Inflammatory macrophage (primary cell): ENCODE results near the gene TAF4.
"Not testable (repeated sequence)": the region's sequence is repeated elsewhere in the genome, so short reads cannot be mapped to it uniquely, and the experiment has no call there.

Experiments used
- DNase-seq, 2 donors: peaks; one replicate each; pipeline ENCODE4 v3.0.0-alpha.2; 2020 to 2022

TAF4 gene

DNA sequence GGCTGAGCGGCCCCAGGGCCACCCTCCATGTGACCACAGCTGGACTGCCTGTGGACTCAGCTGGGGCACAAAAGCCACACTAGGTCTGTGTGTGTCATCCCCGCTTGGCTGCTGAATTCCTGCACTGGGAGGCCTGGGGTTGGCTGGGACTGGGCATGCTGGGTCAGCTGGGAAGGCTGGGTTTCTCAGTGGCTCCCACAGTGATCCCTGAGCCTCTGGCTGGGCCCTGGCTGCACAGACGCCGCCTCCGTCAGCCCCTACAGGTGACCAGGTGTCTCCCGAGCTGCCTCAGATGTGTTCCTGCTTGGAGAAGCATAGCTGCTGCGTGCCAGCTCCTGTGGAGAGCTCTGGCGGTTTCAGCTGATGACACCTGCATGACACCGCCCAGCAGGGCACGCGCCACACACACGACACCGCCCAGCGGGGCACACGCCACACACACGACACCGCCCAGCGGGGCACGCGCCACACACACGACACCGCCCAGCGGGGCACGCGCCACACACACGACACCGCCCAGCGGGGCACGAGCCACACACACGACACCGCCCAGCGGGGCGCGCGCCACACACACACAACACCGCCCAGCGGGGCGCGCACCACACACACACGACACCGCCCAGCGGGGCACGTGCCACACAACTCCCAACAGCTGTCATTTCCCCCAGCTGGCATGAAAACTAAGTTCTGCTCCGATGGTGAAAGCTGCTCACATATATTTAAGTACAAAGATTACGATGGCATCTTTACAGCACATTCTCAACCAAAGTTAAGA is 88.8 kb downstream of the TAF4 start:
- no peak for DNase-seq

DNA sequence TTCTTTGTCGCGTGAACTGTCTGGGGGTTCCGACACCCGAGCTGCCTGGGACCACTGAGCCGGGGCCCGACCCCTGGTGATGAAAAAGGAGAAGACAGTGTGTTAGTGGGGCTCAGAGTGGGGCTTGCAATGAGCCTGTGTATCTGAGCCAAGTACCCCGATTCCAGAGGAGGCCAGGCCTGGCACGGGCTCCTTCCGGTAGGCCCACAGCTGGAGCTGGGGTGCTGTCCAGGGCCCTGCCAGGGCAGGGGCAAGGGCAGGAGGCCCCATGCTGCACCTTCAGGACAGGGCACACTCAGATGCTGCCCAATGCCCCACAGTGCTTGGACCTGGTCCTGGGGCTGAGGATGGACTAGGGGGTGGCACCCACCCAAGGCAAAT is 89.4 kb downstream of the TAF4 start:
- no peak for DNase-seq

DNA sequence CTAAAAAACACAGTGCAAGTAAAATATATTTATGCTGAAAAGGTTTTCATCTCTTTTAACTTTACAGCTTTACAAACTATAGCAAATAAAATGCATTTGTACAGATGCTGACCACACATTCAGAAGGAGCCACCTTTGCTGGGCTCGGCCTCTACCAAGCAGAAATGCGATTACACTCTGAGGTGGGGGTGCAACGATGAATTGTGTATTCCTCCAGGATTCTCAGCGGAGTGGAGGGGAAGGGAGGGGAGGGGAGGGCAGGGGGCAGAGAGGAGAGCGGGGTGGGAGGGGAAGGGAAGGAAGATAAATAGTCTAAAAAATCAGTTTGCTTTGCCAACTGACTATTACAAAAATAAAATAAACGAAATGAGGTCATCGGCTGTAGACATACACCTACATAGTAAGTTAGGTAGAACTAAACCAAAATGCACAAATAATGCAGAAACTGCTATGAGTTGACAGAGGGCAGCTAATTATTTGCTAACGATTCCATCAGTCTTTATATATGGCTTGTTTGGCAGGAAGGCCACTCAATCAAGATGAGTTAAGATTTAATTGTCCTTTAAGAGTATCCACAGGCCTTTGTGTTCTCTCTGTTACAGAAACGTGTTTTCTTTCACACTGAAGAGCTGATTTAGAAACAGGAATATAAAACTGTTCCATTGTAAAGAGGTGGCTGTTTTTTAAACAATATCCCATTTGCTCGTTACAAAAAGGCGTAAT is 90.1 kb downstream of the TAF4 start:
- DNase-seq: no peak

DNA sequence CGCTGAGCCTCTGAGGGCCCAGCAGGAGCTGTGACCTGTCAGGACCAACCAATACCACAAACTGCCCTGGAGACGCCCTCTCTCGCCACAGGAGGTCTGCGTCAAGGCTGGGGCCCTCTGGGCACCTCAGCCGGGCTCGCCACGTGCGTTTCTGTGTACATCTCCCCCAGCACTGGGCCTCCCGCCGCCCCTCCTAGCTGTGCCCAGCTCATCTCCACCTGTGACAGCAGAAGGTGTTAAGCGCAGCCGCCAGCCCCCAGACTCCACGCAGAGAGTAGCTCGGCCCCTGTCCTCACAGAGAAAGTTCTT is 91.4 kb downstream of the TAF4 start:
- no peak for DNase-seq

DNA sequence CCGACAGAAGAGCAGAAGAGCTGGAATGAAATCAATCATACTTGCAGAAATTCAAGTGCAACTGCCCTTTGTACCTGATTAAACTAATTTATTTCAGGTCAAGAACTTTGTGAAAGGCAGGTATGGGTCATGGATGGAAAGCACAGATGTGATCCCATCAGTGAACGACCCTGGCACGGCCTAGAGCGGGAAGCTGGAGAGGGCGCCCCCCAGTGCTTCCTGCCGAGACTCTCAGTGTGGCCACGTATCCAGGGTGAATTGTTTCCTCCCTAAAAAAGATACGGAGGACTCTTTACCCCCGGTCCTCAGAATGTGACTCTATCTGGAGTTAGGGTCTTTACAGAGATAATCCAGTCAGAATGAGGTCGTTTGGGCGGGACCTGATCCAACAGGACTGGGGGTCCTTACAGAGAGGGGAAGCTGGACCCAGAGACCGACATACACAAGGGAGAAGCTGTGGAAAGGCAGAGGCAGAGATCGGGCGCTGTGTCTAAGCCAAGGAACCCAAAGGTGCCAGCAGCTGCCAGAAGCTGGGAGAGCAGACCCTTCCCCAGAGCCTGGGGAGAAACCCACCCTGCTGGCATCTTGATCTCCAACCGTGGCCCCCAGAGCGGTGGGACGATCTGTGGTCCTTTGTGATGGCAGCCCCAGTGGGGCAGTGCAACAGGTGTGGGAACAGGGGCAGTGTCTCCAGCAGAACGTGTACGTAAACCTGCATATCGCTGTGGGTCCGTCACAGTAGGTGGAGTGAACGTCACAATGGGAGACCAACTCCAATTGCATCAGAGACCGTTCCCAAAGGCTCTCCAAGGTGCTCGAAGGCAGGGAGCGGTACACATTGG is 91.9 kb downstream of the TAF4 start:
- DNase-seq: no peak

DNA sequence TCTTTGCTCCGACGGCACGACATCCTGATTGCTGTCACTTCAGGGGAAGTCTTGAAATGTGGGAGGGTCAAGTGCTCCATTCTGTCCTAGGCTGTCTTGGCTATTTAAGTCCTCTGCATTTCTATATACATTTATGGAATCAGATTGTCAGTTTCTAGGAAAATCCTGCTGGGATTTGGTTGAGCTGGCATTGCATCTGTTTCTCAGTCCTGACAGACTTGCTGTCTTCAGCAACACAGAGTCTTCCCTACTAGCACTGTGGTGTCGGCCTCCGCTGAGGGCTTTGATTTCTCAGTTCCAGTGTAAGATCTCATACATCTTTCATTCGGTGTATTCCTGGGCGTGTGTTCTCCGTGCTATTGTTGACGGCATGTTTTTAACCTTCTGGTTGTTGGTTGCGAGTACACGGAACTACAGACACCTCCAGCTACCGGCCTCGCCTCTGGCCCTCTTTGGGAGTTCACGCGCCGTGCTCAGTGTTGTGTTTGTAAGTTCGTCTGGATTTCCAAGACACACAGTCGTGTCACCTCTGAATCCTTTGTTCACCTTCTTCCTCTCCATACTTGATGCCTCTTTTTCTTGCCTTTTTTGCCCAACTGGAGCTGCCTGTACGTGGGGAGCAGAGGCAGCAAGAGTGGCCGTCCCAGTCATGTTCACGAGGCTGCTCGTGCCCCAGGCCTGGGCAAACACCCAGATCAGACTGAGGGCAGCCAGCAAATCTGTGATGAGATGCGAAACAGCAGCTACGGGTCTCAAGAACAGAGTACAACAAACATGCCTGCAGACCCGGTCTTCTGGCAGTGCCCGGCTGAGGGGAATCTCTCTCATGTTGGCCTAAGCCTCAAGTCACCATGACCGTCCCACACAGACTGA is 92.8 kb downstream of the TAF4 start:
- DNase-seq: no peak

DNA sequence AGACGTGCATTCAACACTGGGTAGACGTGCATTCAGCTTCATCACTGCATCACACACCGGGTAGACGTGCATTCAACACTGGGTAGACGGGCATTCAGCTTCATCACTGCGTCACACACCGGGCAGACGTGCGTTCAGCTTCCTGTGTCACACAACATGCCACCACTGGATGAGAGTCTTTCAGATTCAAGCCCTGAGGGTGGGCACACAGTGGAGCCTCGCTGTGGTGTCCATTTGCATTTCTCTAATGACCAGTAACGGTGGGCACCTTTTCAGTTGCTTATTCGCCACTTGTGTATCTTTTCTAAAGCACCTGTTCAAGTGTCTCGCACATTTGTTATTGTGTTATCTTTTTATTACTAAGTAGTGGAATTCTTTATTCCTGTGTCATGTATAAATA is 94.1 kb downstream of the TAF4 start:
- not testable (repeated sequence) for DNase-seq

DNA sequence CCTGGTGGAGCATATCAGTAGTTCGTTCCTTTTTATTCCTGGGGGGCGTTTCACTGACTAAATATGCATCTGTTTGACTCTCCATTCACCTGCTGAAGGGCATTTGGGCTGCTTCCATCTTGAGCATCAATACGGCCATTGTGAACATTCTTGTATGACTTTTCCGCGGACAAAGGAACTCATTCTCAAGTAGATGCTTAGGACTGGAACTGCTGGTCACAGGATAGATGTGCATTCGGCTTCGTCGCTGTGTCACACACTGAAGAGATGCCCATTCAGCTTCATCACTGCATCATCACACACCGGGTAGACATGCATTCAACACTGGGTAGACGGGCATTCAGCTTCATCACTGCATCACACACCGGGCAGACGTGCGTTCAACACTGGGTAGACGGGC is 95.3 kb downstream of the TAF4 start:
- no peak for DNase-seq

DNA sequence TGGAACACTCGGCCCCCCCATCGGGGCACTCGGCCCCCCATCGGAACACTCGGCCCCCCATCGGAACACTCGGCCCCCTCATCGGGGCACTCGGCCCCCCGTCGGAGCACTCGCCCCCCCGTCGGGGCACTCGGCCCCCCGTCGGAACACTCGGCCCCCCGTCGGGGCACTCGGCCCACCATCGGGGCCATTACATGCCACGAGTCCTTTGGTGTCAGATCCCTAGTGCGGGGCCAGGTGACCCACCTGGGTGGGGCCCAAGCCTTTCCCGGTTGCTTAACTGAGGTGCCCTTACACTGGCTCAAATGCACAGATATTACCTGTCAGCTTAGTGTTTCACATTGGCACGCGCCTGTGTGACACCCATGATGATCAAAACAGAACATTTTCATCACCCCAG is 95.9 kb downstream of the TAF4 start:
- DNase-seq: no peak

DNA sequence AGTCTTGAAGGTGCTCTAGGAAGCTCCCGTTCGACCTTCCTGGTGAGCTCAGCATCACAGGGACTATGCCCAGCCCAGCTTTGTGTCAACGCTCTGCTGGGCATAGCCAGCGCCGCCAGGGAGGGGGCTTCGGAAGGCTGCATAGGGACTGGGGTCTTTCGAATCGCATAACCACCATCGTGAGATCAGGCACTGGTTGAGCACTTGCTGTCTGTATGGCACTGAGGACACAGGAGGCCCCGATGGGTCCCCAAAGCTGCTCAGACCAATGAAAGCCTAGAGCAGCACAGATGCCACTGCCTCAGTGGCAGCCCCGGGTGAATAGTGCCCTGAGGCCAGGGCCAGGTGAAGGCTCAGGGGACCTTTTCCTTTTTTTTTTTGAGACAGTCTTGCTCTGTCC is 96.7 kb downstream of the TAF4 start:
- no peak for DNase-seq

DNA sequence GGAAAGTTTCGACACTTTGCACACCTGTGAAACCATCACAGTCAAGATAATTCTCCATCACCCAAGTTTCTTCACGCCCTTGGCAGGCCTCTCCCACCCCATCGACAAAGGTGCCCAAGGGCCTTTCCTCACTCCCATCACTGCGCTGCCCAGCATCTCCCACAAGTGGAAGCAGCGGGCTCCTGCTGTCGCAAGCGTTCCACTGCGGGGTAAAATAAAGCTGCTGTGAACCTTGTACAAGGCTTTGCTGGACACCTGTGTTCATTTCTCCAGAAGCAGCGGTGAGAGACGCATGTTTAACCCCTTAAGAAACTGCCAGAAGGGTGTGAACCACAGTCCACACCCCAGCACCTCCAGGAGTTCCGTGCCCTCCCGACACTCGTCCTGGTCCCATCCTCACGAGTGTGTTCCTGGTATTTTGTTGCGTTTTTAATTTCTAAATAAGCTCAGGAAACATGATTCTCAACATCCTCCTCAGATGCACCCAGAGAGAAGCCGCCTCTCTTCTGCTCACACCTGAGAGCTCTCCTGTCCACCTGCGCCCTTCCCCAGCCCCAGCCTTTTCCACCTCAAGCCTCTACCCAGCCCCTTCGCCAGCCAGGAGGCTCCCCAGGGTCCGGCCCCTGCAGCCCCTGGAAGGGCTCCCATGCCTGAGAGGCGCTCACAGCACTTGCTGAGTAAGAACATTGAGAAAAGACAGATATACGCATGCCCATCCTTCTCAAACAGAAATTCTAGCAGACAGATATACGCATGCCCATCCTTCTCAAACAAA is 97.5 kb downstream of the TAF4 start:
- no peak for DNase-seq

DNA sequence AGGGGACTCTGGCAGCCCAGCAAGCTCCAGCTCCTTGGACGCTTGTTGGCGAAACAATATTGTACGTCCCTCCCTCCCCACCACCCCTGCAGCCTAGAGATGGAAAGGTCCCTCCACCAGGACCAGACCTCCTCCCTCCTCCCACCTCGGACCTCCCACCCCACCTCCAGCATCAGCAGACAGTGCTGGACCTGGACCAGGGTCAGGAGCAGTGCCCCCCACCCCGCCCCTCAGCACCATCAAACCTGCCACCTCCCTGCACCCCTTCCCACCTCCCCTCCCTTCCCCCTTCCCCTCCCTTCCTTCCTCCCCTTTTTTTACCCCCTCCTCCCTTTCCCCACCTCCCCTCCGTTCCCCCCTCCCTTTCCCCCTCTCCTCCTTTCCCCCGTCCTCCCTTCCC is 98.4 kb downstream of the TAF4 start:
- no peak for DNase-seq

DNA sequence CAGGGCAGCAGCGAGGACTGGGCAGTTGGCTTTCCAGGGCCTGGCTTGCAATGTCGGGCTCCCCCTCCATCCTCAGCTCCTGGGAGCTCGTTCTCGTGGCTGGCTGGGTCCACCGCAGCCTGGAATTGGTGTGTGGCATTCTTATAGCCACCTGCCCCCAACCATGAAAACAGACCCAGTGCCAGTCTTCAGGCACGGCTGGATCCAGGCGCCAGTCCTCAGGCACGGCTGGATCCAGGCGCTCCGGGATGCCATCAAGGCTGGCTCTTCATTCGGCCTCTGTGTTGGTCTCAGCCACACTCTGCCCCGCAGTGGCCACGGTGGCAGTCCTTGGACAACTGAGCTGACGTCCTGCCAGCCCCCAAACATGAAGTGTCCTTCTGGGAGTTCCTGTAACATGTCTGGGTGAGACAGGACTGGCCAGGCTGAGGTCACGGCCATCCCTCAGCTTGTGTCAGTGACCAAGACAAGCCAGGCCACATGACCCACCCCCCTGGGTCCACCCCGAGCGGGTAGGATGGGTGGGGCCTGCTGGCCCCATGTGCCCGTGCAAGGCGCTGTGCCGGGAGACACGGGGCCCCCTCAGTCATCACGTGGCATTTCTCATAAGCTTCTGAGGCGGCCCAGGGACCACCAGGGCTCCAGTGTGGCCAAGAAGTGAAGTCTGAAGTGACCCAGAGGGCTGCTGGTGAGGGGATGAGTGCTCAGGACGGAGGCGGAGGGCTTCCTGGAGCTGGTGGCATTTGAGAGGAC is 99.0 kb downstream of the TAF4 start:
- DNase-seq: no peak

DNA sequence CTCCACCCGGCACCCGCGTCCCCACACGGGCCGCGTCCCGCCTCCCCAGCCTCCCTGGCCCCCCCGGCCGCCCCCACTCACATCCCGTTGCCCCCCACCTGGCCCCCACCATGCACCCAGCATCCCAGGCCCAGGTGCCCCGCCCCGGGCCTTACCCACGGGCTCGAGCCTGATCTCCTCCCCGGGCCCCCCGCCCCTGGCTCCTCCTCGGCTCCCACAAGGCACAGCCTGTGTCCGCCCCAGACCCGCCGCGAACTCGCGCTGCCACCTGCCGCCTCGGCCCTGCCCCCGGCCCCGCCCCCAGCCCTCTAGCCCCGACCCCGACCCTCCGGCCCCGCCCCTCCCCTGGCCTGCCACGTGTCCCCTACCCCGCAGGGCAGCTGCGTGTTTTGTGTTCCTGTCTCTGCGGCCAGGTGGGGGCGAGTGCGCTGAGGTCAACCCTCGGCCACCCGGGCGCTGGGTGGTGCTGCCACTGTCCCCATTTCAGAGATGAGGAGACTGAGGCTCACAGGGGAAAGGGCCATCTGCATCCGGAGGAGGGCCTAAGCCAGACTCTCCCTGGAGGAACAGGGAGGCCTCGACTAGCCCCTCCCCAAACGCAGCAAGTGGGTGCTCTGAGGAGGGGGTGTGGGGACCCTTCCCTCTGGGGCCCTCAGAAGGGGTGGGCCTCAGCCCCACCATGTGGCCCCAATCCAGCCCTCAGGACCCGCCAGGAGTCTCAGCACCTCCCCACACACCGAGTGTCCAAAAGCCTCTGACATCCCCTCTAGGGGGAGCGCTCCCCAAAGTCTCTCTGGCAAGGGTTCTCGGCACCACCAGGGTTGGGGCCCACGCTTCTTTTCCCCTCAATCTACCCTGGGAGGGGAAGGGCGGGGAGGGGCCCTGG is 99.8 kb downstream of the TAF4 start:
- DNase-seq: no peak

DNA sequence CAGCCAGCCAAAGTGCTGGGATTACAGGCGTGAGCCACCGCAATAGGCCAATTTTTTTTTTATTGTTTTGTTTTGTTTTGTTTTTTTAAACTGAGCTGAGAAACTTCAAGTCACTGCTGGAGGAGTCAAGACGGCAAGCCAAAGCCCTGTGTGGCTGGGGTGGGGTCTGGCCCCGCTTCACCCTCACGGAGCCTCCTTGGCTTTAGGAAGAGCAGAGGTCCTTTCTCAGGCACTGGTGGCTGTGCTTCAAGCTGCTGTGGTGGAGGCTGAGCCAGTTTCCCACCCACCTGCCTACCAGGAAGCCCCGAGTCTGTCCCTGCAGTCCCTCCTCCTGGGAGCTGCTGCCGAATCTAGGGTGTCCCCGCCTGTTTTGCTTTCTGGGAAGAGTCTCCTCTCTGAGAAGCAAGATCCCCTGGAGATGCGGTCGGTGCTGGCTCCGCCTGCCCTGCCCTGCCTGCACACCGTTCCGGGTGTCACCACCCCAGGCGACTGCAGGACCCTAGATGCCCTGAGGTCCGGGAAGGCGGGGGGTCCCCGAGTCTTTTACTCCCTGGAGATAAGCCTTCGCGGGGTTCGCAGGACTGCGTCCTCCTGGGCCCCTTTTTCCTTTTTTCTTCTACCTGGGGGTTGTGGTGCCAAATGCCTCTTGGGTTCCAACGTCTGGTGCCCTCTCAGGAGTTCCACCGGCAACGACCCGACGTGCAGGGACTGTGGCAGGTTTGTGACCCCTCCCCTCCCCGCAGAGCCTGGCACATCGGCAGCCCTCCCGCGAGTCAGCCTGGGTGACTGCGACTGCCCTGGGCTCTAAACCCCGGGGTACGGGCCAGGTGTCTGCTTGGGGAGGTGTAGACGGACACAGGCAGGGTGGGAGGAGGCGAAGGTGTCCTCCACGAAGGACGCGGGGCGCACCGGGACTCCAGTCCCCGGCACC is 100.7 kb downstream of the TAF4 start:
- no peak for DNase-seq

DNA sequence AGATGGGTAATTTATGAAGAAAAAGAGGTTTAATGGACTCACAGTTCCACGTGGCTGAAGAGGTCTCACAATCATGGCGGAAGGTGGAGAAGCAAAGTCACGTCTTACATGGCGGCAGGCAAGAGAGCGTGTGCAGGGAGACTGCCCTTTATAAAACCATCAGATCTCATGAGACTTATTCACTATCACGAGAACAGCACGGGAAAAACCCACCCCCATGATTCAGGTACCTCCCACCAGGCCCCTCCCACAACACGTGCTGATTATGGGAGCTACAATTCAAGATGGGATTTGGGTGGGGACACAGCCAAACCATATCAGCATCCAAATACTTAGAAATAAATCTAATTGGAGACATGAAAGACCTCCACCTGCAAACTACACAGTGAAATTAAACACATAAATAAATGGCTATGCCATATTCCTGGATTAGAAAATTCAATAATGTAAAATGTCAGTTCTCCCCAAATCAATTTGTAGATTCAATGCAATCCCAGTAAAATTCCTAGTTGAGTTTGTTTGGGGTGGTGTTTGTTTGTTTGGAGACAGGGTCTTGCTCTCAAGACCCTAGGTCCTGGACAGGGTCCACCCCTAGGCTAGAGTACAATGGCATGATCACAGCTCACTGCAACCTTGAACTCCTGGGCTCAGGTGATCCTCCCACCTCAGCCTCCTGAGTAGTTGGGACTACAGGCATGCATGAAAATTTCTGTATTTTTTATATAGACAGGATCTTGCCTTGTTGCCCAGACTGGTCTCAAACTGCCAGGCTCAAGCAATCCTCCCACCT is 101.6 kb downstream of the TAF4 start:
- DNase-seq: no peak

DNA sequence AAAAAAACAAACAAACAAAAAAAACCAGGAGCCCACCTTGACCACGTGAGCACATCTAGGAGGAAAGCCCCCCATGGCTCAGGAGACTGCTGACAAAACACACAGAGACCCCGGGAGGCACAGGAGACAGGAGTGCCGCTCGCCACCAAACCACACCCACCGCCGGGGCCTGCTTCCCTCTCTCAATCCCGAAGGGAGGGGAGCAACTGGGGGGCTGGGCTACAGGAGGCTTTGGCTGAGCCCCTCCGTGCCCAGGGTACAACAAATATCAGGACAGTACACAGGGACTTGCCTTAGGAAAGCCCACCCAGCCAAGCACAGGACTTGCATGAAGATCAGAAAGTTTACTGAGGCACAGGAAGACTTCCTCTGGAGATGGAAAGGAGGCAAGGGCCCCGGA is 102.5 kb downstream of the TAF4 start:
- DNase-seq: no peak

DNA sequence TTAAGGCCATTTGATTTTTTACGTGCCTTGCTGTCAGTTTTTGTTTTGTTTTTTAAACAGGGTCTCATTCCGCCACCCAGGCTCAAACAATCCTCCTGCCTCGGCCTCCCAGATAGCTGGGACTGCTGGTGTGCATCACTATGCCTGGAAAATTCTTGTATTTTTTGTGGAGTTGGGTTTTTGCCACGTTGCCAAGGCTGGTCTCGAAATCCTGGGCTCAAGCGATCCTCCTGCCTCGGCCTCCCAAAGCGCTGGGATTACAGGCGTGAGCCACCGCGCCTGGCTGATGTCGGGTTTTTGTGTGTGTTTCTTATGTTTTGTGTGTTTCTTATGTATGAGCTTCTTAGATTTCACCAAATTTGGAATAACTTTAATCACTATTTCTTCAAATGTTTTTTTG is 104.8 kb downstream of the TAF4 start:
- DNase-seq: no peak
